Measurements from ENCODE around the gene SLC26A6.
A peak's percentile ranks its signal among the peaks of the same experiment; 100 is the strongest.

DNA sequence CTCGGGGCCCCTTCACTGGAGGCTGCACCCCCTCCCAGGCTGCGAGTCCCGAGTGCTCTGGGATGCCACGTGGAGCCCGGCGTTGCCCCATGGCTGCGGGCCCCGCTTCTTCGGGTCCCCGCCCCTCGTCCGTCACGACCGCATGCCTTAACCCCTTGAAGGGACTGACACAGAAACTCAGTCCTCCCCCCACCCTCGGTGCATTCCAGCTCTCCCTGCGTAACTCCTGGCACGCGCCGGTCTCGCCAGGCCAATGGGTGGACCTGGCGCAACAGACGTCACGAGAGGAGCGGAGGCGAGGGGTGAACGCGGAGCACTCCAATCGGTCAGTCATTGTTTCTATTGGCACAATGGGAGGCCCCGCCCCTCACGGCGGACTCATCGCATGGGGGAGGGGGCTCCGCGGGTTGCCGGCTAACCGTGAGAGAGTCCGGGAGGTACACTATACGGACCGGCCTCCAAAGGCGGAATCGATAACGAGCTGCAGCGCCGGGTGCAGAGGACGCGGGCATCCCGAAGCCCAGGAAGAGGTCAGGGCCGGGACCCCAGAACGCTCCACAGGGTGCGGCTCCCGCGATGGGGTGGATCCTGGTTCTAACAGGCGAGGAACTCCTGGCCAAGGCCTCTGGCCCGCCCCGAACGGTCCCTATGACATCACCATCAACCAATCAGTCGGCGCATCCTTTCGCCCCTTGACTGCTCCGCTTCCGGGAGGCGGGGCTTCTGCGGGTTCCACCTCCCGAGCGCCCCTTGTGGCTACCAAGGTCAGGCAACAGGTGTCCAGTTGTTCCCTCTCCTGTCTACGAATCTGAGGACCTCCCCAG lies 28.4 kb upstream of the SLC26A6 start:
- TF ChIP-seq, protein P1, sequence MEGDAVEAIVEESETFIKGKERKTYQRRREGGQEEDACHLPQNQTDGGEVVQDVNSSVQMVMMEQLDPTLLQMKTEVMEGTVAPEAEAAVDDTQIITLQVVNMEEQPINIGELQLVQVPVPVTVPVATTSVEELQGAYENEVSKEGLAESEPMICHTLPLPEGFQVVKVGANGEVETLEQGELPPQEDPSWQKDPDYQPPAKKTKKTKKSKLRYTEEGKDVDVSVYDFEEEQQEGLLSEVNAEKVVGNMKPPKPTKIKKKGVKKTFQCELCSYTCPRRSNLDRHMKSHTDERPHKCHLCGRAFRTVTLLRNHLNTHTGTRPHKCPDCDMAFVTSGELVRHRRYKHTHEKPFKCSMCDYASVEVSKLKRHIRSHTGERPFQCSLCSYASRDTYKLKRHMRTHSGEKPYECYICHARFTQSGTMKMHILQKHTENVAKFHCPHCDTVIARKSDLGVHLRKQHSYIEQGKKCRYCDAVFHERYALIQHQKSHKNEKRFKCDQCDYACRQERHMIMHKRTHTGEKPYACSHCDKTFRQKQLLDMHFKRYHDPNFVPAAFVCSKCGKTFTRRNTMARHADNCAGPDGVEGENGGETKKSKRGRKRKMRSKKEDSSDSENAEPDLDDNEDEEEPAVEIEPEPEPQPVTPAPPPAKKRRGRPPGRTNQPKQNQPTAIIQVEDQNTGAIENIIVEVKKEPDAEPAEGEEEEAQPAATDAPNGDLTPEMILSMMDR (IDR thresholded peaks at IDR 0.05): peak in 3 of 4 experiments; percentile 40 to 67 (median 62)
- TF ChIP-seq POLR2A (IDR thresholded peaks at IDR 0.05): peak; percentile 19
